HG03439 (cell line): ENCODE measurements around the gene IL1A.

ENCODE experiments used
- ATAC-seq: cut with Tn5 transposase; IDR thresholded peaks from one replicate; pipeline ENCODE4 v1.9.1; 2021; ENCODE audit warnings: mild to moderate bottlenecking, moderate library complexity; ENCODE audit not compliant: unreplicated experiment

Gene IL1A

GRCh38 chr2:112793449-112793978 is 9.2 kb upstream of the IL1A start:
- ATAC-seq, result no peak

GRCh38 chr2:112792419-112792818 is 8.1 kb upstream of the IL1A start:
- ATAC-seq, result no peak

- ATAC-seq, result no peak
Observed at GRCh38 chr2:112791693-112792230, 7.5 kb upstream of the IL1A start.

- no peak for ATAC-seq
Observed at GRCh38 chr2:112791019-112791418, 6.7 kb upstream of the IL1A start.

- no peak for ATAC-seq
Observed at GRCh38 chr2:112790305-112790704, 6.0 kb upstream of the IL1A start.

- ATAC-seq, result no peak
Observed at GRCh38 chr2:112789186-112789585, 4.9 kb upstream of the IL1A start.

GRCh38 chr2:112788653-112789052 is 4.4 kb upstream of the IL1A start:
- no peak for ATAC-seq

GRCh38 chr2:112787729-112788393 is 3.6 kb upstream of the IL1A start:
- ATAC-seq, result no peak

- no peak for ATAC-seq
Observed at GRCh38 chr2:112787294-112787693, 3.0 kb upstream of the IL1A start.

GRCh38 chr2:112783187-112783714 is 1.0 kb downstream of the IL1A start:
- ATAC-seq, result no peak

GRCh38 chr2:112782234-112782799 is 2.0 kb downstream of the IL1A start:
- ATAC-seq, result peak; percentile 78

- ATAC-seq, result no peak
Observed at GRCh38 chr2:112779598-112779997, 4.7 kb downstream of the IL1A start.

GRCh38 chr2:112777036-112777435 is 7.3 kb downstream of the IL1A start:
- ATAC-seq, result no peak

GRCh38 chr2:112776113-112776512 is 8.2 kb downstream of the IL1A start:
- ATAC-seq, result no peak

GRCh38 chr2:112774536-112775285 is 9.6 kb downstream of the IL1A start:
- ATAC-seq, result no peak

- ATAC-seq, result no peak
Observed at GRCh38 chr2:112773556-112773955, 10.7 kb downstream of the IL1A start.

- ATAC-seq, result no peak
Observed at GRCh38 chr2:112772911-112773475, 11.3 kb downstream of the IL1A start.

- ATAC-seq, result no peak
Observed at GRCh38 chr2:112772322-112772721, 12.0 kb downstream of the IL1A start.

- ATAC-seq, result no peak
Observed at GRCh38 chr2:112768432-112768831, 15.9 kb downstream of the IL1A start.

GRCh38 chr2:112767693-112768330 is 16.5 kb downstream of the IL1A start:
- no peak for ATAC-seq

GRCh38 chr2:112765251-112765650 is 19.0 kb downstream of the IL1A start:
- no peak for ATAC-seq
